SIG-M5 (cell line): Measurements from ENCODE around the gene ACTR5.
"Not testable (repeated sequence)": the region's sequence is repeated elsewhere in the genome, so short reads cannot be mapped to it uniquely, and the experiment has no call there.

ENCODE experiments used
- DNase-seq: peaks from one replicate; lab custom pipeline; 2025; lab: John Stamatoyannopoulos, UW

Gene ACTR5

GRCh38 chr20:38805958-38806854 is 57.9 kb downstream of the ACTR5 start:
- no peak for DNase-seq

DNA sequence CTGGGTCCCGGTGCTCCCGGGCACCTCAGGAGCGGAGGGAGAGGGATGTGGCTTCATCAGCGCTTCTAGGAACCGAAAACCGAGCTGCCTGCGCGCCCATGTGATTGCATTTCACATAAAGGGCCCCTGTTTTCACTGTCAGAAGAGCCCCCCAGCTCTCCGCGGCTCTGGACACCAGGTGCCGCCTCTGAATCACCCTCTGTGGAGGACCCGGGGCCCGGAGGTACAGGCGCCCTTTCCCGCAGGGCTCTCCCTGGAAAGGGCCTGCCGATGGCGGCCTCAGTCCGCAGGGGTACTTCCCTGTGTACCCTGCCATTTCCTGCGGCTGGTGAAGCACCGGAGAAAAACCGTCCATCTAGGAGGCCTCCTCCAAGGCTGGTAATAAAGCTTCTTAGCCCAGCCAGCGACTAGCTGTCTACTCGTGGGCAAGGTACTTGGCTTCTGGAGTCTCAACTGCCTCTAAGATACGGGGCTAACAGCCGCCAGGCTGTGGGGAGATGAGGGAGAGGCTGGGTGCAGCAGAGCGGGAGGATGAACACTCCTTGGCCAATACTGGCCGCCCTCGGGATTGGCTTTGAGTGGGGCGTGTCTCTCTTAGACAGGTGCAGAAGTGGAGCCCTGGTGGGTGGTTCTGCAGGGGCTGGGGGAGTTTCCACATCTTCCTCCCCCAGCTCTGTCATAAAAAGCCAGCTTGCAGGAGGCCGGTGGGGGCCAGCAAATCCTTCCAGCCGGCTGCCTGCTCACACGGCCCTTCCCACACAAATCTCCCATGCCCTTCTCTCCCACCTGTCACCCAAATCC is 58.8 kb downstream of the ACTR5 start:
- no peak for DNase-seq

DNA sequence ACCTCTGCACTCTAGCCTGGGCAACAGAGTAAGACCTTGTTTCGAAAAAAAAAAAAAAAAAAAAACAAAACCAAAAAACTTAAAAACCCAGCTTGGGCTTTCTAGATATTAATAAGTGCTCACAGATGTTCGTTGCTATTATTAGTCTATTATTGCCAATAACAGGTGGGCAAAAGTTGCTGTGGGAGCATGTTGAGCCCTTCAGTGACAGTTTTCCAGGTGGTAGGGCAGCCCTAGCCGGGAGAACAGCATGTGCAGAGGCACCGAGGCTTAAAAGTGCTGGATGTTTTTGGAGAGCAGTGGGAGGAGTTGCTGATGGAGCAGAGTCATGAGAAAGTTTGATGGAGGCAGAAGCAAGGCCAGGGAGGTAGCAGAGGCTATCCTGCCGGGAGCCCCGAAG is 61.7 kb downstream of the ACTR5 start:
- DNase-seq, result no peak

DNA sequence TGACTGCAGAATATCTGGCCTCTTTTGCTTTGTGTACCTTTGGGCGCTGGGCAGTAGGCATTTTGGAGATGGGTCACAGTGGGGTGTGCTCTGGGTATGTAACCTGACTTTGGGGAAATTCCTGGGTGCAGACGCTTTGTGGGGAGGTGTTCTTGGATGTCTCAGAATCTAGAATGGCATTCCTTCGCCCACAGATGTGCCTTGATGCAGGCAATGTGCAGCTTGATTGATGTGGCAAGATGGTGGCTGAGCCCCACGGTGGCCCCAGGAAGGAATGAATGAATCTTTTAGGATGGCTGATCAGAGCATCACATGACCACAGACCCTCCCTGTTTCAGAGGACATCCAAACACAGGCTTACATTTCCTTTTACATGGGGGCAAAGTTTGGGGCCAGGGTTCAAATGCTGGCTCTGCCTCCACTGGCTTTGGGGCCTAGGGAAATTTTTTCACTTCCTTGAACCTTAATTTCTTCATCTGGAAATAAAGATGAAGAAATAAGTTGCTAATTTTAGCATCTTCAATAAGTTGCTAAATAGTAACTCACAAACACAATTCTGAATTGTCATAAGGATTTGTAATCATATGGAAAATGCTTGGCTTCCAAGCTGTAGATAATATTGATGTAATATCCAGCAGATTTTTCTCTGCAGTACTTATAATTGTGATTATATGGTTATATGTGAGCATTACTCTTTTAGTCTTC is 62.8 kb downstream of the ACTR5 start:
- DNase-seq, result no peak

- DNase-seq, result no peak
Observed at GRCh38 chr20:38811769-38812168, 63.5 kb downstream of the ACTR5 start.

DNA sequence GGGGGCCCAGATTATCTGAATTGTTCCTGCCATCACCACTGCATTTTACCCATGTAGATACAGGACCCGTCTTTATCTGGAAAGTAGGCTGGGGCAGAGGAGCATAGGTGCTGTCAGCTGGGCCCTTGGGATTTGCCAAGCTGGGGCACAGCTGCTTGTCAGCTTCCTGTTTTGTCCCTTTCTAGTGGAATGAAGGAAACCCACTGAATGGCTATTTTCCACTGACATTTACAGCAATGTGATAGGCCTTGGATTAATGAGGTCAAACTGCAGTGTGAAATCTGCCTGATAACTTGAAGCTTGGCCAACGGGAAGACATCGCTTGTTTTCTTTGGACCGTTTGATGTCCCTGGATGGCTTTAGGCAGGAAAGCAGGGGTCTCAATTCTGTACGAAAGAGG is 63.9 kb downstream of the ACTR5 start:
- DNase-seq, result no peak

DNA sequence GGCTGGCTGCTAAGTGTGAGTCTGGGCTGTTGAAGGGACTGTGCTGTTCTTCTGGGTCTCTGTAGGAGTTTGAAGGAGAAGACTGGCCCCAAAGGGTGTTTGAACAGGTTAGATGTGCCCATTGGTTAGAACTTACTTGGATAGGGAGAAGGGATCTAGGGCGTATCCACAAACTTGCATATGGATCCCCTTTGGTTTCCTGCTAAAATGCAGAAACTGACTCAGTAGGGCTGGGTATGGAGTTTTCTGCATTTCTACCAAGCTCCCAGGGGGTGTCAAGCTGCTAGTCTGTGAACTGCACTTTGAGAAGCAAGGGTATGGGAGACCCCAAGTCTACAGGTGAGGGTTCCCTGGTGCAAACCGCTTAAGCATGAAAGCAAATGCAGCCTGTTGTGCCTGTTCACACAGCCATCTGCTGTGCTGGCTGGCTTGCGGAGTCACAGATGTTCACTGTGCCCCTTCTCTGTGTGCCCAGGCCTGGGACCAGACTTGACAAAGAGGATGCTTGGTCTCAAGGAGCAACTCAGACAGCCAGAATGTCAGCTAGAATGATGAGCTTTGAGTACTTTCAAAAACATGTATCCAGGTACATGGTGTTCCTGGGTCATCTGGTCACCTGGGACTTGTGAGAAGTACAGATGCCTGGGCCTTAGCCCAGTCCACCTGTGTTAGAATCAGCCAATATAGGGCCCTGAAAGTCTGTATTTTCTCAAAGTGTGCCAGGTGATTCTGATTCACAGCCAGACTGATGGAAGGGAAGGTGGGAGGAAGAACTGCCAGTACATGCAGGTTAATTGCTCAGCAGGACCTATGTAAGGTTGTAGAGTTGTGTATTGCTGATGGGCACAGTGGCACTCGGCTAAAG is 64.7 kb downstream of the ACTR5 start:
- no peak for DNase-seq

GRCh38 chr20:38813574-38813962 is 65.3 kb downstream of the ACTR5 start:
- not testable (repeated sequence) for DNase-seq

GRCh38 chr20:38815446-38815845 is 67.2 kb downstream of the ACTR5 start:
- no peak for DNase-seq

GRCh38 chr20:38818113-38819065 is 70.1 kb downstream of the ACTR5 start:
- no peak for DNase-seq
